HCT116 (cell line): ENCODE measurements around the gene SLC12A3. TPM values are rescaled to one million over a fixed set of nuclear protein-coding genes. Genes with fewer than 3 reads are reported as not detected.
"Not testable (repeated sequence)": the region's sequence is repeated elsewhere in the genome, so short reads cannot be mapped to it uniquely, and the experiment has no call there.

ENCODE experiments used
- ATAC-seq: fragments of 200-7000 bp; cut with Tn5 transposase; 2 replicates; pipeline ENCODE4 v1.9.1; 2020; ENCODE audit warnings: mild to moderate bottlenecking, moderate library complexity
- BruUV-seq: library from RNA; stranded (reverse); fragments of 400-500 nt; replicated peaks from 2 replicates; lab custom pipeline; 2021; lab: Mats Ljungman, UMichigan
- CTCF ChIA-PET: fragments of 300-600 bp; sonication (Branson Sonifier 250); formaldehyde crosslinking; loops from one replicate; lab custom pipeline; 2021; ENCODE audit warnings: antibody characterized with exemption; lab: Charles Lee
- POLR2A ChIA-PET: fragments of 300-600, 350-600 bp; sonication (Branson Sonifier 250); formaldehyde crosslinking; loops from one replicate; lab custom pipeline; 2021; ENCODE audit warnings: antibody characterized with exemption; lab: Charles Lee
- RAD21 ChIA-PET, 2 experiments: fragments of 300-600 bp; sonication (Branson Sonifier 250); formaldehyde crosslinking; loops; one replicate each; lab custom pipeline; 2023; ENCODE audit warnings: low total read pairs in 2 of 2; ENCODE audit not compliant: uncharacterized antibody in 2 of 2, unreplicated experiment in 2 of 2, low non-redundant PET in 1 of 2; lab: Charles Lee
- DNase-seq: peaks from one replicate; pipeline ENCODE4 v3.0.0-alpha.2; 2010; ENCODE audit warnings: low read depth, low spot score
- H2AFZ ChIP-seq: fragments of 200-600 bp; shearing (Covaris generic), sonication (generic); 2 replicates; pipeline ENCODE4 v1.6.1; 2017; ENCODE audit warnings: low read depth, mixed run types, mixed read lengths, antibody characterized with exemption, low read length; ENCODE audit not compliant: poor library complexity, severe bottlenecking
- H3K27ac ChIP-seq: 2 replicates; pipeline ENCODE4 v1.5.1; 2012; ENCODE audit warnings: low read depth, low read length
- H3K27me3 ChIP-seq: fragments of 200-600 bp; sonication (generic); 2 replicates; pipeline ENCODE4 v1.6.1; 2016; ENCODE audit warnings: mixed run types, low read length, mixed read lengths; ENCODE audit not compliant: insufficient read depth
- H3K36me3 ChIP-seq, 2 experiments: fragments of 200-500 bp in 1 of 2; fragments of 200-600 bp in 1 of 2; sonication (Bioruptor generic) in 1 of 2; sonication (generic) in 1 of 2; 2 replicates each; pipeline versions ENCODE4 v1.5.1 to v1.6.1; 2014 to 2016; ENCODE audit warnings: low read length in 2 of 2, inconsistent platforms in 1 of 2, mixed read lengths in 1 of 2, mixed run types in 1 of 2; ENCODE audit not compliant: insufficient read depth in 2 of 2, control insufficient read depth in 1 of 2
- H3K4me1 ChIP-seq, 2 experiments: fragments of 200-600 bp in 1 of 2; sonication (generic) in 1 of 2; 2 replicates each; pipeline versions ENCODE4 v1.5.1 to v1.6.1; 2012 to 2017; ENCODE audit warnings: low read length in 2 of 2, inconsistent platforms in 1 of 2, mild to moderate bottlenecking in 1 of 2, mixed read lengths in 1 of 2, mixed run types in 1 of 2, moderate library complexity in 1 of 2; ENCODE audit not compliant: insufficient read depth in 2 of 2, control insufficient read depth in 1 of 2
- H3K4me2 ChIP-seq: fragments of 200-600 bp; sonication (generic); 2 replicates; pipeline ENCODE4 v1.6.1; 2017; ENCODE audit warnings: mixed run types, low read length, mixed read lengths
- H3K4me3 ChIP-seq, 2 experiments: fragments of 200-600 bp in 1 of 2; sonication (generic) in 1 of 2; replicated peaks in 1 of 2; 2 replicates each; pipeline ENCODE4 v1.5.1; 2011 to 2016; ENCODE audit warnings: low read length in 2 of 2, control low read depth in 1 of 2, low read depth in 1 of 2, mild to moderate bottlenecking in 1 of 2, mixed read lengths in 1 of 2, mixed run types in 1 of 2
- H3K79me2 ChIP-seq: fragments of 200-600 bp; sonication (generic); 2 replicates; pipeline ENCODE4 v1.6.1; 2017; ENCODE audit warnings: mild to moderate bottlenecking, mixed run types, low read length, moderate library complexity, mixed read lengths; ENCODE audit not compliant: insufficient read depth
- H3K9ac ChIP-seq: fragments of 200-600 bp; sonication (generic); 2 replicates; pipeline ENCODE4 v1.6.1; 2016; ENCODE audit warnings: low read length, mixed read lengths
- H3K9me2 ChIP-seq: fragments of 200-600 bp; sonication (generic), shearing (Covaris generic); 2 replicates; pipeline ENCODE4 v1.6.1; 2017; ENCODE audit warnings: mixed run types, mild to moderate bottlenecking, moderate library complexity; ENCODE audit not compliant: insufficient read depth
- H3K9me3 ChIP-seq, 2 experiments: fragments of 200-500 bp in 1 of 2; fragments of 200-600 bp in 1 of 2; sonication (Bioruptor generic) in 1 of 2; sonication (generic) in 1 of 2; 2 replicates each; pipeline ENCODE4 v1.6.1; 2014 to 2017; ENCODE audit warnings: low read length in 2 of 2, mixed read lengths in 2 of 2, inconsistent platforms in 1 of 2, low read depth in 1 of 2, mild to moderate bottlenecking in 1 of 2, mixed run types in 1 of 2, moderate library complexity in 1 of 2; ENCODE audit not compliant: control insufficient read depth in 1 of 2, insufficient read depth in 1 of 2
- H4K20me1 ChIP-seq: fragments of 200-600 bp; sonication (generic), shearing (Covaris generic); 2 replicates; pipeline ENCODE4 v1.6.1; 2017; ENCODE audit warnings: mixed run types, mild to moderate bottlenecking, moderate library complexity; ENCODE audit not compliant: insufficient read depth
- EGR1 ChIP-seq: IDR thresholded peaks from 2 replicates; pipeline ENCODE4 v1.6.1; 2012; ENCODE audit warnings: low read depth
- EZH2phosphoT487 ChIP-seq: fragments of 200-600 bp; IDR thresholded peaks from 2 replicates; pipeline ENCODE4 v1.6.1; 2018; ENCODE audit warnings: antibody characterized with exemption, borderline replicate concordance
- JUND ChIP-seq: IDR thresholded peaks from 2 replicates; pipeline ENCODE4 v1.6.1; 2012
- SRF ChIP-seq: IDR thresholded peaks from 2 replicates; pipeline ENCODE4 v1.6.1; 2012; ENCODE audit warnings: low read depth
- YY1 ChIP-seq: IDR thresholded peaks from 2 replicates; pipeline ENCODE4 v1.6.1; 2011; ENCODE audit warnings: low read length, low read depth, moderate library complexity, mild to moderate bottlenecking; ENCODE audit not compliant: insufficient replicate concordance; ENCODE audit errors: extremely low read depth
- intact Hi-C: fragments of 100-400 bp; cut with micrococcal nuclease; formaldehyde crosslinking; loops from 2 replicates; pipeline ENCODE4 v1.10.0; 2022
- total RNA-seq: library from RNA; stranded (reverse); gene quantifications from one replicate; pipeline ENCODE4 v1.2.1, GENCODE V29; 2021; ENCODE audit not compliant: unreplicated experiment
- TF ChIP-seq, protein P1 (sequence below), 3 experiments: fragments of 200-600 bp in 1 of 3; sonication (generic) in 1 of 3; IDR thresholded peaks in 2 of 3; conservative IDR thresholded peaks in 1 of 3; 2 replicates each; pipeline ENCODE4 v1.5.1; 2012 to 2017; ENCODE audit warnings: low read depth in 2 of 3, low read length in 2 of 3, antibody characterized with exemption in 1 of 3, borderline replicate concordance in 1 of 3, control low read depth in 1 of 3, mild to moderate bottlenecking in 1 of 3, mixed read lengths in 1 of 3, mixed run types in 1 of 3, moderate library complexity in 1 of 3; ENCODE audit not compliant: insufficient read depth in 1 of 3
- TF ChIP-seq, protein P2 (sequence below): IDR thresholded peaks from 2 replicates; pipeline ENCODE4 v1.6.1; 2012

SLC12A3 gene
- total RNA-seq, 1 experiment from 2014 or later = not detected

DNA sequence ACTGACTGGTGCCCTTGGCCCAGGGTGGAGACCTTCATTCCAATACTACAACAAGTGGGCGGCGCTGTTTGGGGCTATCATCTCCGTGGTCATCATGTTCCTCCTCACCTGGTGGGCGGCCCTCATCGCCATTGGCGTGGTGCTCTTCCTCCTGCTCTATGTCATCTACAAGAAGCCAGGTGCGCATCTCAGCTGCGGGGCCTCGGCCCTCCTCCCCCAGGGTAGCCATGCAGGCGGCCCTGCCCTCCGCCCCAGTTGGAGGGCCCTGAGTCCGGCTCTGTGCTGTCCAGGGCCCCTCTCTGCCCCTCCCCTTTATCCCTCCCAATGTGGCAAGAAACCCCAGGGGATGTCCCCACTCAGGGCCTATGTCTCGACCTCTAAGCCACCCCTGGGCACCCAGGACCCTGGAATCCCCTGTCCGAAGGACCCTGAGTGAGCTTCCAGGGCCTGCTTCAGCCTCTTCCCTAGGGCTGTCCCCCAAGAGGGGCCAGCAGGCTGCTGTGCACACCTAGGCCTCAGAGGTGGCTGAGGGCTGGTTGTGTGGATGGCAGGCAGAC lies 19.1 kb downstream of the SLC12A3 start:
- ChIA-PET CTCF (no interaction called here), POLR2A (no interaction called here), RAD21 (no interaction called here)
- intact Hi-C loops = no loop called here
- no peak overlapping the region for H3K27ac ChIP-seq
- H3K27me3 ChIP-seq = no peaks in the 10 kb centered on the region
- no TSS peak for BruUV-seq
- H3K4me2 ChIP-seq = no peak overlapping the region
- H4K20me1 ChIP-seq = no peaks in the 10 kb centered on the region
- no peaks in the 10 kb centered on the region for H3K4me1 ChIP-seq
- H3K9me3 ChIP-seq = no peaks in the 10 kb centered on the region
- DNase-seq (no peak), ATAC-seq (no peak)
- no peak overlapping the region for H3K9ac ChIP-seq
- H3K36me3 ChIP-seq = no peaks in the 10 kb centered on the region
- H3K9me2 ChIP-seq = no peaks in the 10 kb centered on the region
- H3K4me3 ChIP-seq = no peak overlapping the region
- no peak for TF ChIP-seq YY1
- TF ChIP-seq, protein P1, sequence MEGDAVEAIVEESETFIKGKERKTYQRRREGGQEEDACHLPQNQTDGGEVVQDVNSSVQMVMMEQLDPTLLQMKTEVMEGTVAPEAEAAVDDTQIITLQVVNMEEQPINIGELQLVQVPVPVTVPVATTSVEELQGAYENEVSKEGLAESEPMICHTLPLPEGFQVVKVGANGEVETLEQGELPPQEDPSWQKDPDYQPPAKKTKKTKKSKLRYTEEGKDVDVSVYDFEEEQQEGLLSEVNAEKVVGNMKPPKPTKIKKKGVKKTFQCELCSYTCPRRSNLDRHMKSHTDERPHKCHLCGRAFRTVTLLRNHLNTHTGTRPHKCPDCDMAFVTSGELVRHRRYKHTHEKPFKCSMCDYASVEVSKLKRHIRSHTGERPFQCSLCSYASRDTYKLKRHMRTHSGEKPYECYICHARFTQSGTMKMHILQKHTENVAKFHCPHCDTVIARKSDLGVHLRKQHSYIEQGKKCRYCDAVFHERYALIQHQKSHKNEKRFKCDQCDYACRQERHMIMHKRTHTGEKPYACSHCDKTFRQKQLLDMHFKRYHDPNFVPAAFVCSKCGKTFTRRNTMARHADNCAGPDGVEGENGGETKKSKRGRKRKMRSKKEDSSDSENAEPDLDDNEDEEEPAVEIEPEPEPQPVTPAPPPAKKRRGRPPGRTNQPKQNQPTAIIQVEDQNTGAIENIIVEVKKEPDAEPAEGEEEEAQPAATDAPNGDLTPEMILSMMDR (IDR thresholded peaks at IDR 0.05 in 2 of 3, conservative IDR thresholded peaks at IDR 0.05 in 1 of 3; ENCODE audit: borderline replicate concordance in 1 of 3, insufficient read depth in 1 of 3, low read depth in 2 of 3, low read length in 2 of 3) = no peak
- no peak for TF ChIP-seq EGR1
- no peak for TF ChIP-seq JUND
- no peak for TF ChIP-seq SRF
- TF ChIP-seq, protein P2, sequence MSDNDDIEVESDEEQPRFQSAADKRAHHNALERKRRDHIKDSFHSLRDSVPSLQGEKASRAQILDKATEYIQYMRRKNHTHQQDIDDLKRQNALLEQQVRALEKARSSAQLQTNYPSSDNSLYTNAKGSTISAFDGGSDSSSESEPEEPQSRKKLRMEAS = no peak
- no peak for TF ChIP-seq EZH2phosphoT487
- H3K79me2 ChIP-seq = no peaks in the 10 kb centered on the region
- H2AFZ ChIP-seq = no peak overlapping the region

DNA sequence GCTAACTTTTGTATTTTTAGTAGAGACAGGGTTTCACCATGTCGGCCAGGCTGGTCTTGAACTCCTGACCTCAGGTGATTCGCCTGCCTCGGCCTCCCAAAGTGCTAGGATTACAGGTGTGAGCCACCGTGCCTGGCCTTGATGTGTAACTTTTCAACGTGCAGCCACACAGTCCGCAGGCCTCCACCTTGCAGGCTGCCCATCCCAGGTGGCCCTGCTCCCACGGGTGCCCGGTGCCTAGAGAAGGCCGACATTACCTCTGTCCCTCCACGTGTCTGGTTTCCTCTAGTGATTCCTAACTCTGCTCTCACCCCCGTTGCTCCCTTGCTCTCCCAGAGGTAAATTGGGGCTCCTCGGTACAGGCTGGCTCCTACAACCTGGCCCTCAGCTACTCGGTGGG lies 19.9 kb downstream of the SLC12A3 start:
- H3K79me2 ChIP-seq, H4K20me1 ChIP-seq, H3K9ac ChIP-seq, H3K4me2 ChIP-seq, H2AFZ ChIP-seq, RAD21 ChIA-PET, H3K4me1 ChIP-seq, POLR2A ChIA-PET, DNase-seq, H3K27me3 ChIP-seq, H3K9me2 ChIP-seq, H3K9me3 ChIP-seq, H3K36me3 ChIP-seq, CTCF ChIA-PET, intact Hi-C loops, BruUV-seq, H3K27ac ChIP-seq, ATAC-seq, H3K4me3 ChIP-seq: not testable (repeated sequence)
